Suppressor macrophage treated with lipopolysaccharide for 4 hours (primary cell): ENCODE measurements around the gene MC4R.
"Not testable (repeated sequence)": the region's sequence is repeated elsewhere in the genome, so short reads cannot be mapped to it uniquely, and the experiment has no call there.

Experiments used
- DNase-seq: peaks from one replicate; pipeline ENCODE4 v3.0.0-alpha.2; 2020

Gene MC4R

DNA sequence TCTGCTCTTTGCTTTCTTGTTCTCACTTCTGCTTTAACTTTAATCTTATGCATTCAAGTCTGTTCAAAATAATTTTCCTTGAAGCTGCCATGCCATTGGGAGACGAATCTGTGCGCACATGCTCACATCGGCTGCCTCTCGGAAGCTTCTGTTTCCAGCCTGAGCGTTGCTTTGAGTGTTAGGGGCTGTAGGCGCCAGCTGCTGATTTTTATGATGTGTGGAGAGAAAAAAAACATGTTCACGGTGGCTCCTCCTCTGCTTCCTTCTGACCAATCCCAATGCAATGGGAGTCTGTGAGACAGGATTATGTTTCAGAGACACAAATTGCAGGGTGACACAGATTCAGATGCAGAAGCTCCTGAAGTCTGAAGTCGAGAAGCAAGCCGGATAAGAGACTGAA lies at the start of gene MC4R:
Gene MC4R, minus strand, starts transcription at position 180 of the 400 bp plus-strand sequence. CDS start 426 bp downstream, outside the sequence.
- no peak for DNase-seq

DNA sequence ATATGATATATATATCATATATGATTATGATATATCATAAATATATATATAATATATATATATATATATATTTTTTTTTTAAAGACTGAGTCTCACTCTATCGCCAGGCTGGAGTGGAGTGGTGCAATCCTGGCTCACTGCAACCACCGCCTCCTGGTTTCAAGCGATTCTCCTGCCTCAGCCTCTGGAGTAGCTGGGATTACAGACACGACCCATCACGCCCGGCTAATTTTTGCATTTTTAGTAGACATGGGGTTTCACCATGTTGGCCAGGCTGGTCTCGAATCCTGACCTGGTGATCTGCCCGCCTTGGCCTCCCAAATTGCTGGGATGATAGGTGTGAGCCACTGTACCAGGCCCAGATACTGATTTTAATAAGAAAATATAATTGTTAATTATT lies 49.7 kb upstream of the MC4R start:
- DNase-seq = not testable (repeated sequence)

DNA sequence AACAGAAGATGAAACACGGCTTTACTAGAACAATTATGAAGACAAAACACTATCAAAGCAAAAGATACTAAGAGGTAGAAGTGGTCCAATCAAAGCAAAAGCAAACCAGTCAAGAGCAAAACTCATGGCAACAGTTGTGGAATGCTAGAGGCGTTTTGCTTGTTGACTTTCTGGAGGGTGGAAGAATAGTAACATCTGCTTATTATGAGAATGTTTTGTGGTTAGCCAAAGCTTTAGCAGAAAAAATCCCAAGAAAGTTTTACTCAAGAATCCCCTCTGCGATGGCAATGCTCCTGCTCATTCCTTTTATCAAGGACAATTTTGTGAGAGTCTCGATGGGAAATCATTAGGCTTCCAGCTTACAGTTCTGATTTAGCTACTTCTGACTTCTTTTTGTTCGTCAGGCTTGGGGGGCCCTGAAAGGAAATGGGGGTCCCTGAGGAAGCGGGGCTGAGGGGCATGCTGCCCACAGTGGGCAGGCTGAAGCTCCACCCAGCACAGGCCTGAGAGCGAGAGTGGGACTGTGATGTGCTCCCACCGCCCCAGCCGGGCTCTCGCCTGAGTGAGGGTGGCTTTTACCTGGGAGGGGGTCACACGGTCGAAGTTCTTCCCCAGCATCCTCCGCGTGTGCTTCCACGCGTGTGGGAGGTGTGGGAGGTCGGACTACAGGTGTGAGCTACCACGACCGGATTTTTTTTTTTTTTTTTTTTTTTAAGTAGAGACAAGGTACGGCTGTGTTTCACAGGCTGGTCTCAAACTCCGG lies 49.0 kb upstream of the MC4R start:
- no peak for DNase-seq

DNA sequence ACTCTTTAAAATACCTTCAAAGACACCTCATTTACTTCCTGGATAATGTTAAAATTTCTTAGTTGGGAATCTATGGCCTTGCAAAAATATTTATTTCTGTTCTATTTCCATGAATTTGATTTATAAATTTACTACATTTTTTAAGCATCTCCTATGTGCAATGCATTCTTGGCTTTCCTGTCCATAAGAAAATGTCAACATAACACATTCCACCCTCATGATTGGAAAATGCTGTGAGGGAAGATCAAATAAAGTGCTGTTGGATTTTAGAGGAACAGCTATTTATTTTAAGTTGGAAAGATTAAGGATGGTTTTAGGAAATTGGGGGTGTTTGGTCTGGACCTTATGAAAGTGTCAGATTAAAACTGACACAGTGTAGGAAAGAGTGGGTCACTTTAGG lies 45.4 kb upstream of the MC4R start:
- DNase-seq = no peak

DNA sequence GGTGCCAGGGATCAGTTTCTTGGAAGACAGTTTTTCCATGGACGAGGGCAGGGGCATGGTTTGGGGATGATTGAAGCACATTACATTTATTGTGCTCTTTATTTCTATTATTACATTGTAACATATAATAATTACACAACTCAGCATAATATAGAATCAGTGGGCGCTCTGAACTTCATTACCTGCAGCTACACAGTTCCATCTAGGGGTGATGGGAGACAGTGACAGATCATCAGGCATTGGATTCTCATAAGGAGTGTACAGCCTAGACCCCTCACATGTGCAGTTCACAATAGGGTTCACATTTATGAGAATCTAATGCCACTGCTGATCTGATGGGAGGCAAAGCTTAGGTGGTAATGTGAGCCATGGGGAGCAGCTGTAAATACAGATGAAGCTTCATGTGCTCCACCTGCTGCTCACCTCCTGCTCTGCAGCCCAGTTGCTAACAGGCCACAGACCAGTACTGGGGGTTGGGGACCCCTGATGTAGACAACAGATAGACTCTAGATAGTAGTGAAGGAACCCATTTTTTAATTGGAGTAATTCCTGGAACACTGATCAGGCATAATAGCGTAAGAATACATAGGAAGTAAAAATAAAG lies 41.5 kb upstream of the MC4R start:
- no peak for DNase-seq

DNA sequence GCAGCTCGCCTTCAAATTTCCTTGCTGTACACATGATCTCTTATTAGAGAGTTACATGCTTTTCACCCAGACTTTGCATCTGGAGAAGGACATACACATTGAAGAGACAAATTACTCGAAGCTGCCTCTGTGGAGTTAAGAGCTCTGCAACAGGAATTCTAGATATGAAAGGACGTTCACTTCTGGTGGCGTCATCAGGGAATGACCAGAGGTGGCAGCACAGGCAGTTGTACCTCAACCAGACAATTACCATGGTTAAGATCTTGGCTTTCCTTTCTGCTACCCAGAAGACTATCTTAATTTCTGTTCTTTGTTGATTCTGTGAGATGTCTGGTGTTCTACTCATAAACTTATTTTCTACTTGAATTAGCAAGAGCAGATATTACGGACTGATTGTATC lies 39.1 kb upstream of the MC4R start:
- DNase-seq = no peak

DNA sequence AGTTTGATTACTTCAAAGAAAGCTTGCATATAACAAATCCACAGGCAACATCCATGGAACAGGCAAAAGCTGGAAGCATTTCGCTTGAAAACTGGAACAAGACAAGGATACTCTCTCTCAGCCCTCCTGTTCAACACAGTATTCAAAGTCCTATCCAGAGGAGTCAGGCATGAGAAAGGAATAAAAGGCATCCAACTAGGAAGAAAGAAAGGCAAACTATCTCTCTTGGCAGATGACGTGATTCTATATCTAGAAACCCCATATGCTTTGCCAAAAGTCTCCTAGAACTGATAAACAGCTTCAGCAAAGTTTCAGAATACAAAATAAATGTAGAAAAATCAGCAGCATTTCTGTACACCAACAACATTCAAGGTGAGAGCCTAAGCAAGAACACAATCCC lies 34.1 kb upstream of the MC4R start:
- DNase-seq = no peak

DNA sequence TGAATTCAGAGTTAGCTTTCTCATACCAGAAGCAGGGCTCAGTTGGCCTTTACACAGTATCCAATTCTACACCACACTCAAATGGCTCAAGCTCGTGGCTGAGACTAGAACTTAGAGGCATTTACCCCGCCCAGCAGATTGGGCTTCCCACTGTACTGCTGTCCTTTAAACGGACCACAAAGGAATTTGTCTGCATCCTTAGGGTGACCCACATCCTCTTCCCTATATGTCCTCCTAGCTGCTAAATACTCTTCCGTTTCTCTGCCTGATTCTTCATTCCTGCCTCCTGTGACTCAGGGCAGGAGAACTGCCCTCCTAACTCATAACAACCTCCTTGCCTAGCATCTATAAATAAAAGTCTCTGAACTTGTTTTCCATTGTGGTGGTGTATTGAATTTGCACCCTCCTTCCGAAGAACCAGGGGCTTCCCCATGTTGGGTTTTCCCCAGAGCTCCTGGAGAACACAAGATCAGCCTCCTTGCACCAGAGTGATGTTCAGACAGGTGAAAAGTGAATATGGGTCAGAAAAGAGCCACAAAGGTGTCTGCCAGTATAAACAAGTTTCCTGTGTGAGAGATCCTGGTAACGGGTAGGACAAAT lies 32.0 kb upstream of the MC4R start:
- DNase-seq = no peak

DNA sequence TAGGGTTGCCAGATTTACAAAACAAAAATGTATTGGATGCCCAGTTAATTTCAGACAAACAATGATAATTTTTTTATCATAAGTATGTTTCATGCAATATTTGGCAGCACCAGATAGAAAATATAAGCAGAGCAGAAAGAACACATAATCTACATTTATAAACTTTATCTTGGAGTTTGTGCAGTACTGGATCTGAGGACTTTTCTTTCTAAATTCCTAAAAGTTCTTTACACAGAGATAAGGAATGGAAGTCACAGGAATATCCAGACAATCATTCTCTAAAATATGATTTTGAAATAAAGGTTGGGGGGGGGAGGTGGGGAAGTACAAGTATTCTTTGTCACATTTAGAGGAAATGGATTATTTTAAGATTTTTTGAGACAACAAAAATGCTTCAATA lies 28.8 kb upstream of the MC4R start:
- no peak for DNase-seq

DNA sequence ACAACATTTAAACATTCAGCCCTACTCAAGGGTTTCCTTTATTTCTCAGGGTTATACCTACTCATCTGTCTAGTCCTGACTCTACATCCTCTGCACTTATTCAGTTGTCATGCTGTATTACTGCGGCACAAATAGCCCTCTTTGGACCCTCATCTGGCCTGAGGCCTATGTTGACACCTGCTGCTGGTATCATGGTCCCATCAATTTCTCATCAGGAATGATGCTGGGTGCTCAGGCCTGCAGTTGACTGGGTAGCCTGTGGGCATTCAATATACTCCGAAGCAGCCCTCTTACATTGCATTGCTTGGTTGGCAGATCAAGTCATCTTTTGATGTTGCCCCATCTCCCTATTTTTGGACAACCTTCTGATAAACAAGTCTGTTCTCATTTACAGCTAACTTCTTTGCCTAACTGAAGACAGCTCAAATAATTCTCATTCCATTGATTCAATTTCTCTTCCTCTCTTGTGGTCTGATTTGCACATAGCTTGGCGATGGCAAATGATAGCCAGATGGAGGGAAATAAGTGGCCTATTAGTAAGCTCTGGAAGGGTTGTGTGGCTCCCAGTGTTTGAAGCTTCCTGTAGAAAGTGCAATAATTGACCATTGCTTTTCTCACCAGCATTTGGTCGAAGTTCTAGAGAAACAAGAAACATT lies 19.1 kb upstream of the MC4R start:
- no peak for DNase-seq

DNA sequence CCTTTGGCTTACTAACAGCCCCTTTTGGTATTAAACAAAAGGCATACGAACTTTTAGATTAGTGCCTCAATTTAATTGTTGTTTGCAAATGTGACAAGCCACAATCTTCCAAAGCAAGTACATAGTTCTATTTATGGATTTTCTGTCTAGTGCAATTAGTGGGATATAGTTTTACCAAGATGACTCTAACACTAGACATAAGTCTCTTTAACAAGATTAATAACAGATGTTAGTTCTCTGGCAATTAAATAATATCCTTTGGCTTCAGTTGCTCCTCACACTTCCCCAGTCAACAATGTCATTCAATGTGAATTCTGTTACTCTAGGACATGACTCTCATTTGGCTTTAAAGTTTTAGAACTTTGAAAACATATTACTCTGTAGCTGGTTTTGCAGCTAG lies 16.7 kb upstream of the MC4R start:
- no peak for DNase-seq

DNA sequence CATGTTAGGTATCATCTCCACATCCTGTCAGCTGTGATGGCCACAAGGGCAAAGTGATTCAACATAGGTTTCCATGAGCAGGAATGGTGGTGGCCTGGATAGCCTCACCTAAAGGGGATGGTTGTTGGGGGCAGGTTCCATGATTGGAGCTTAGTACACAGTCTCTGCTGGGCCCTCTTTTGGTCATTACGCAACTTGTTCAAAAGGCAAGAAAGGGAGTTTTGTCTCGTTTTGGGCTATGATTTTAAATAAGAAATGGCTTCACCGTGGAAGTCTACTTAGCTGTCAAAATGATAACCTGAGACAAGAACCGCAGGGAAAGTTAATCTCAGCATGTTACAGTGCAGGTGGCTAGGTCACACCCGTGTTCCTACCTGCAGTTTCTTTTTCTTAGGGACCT lies 13.1 kb upstream of the MC4R start:
- DNase-seq = no peak

DNA sequence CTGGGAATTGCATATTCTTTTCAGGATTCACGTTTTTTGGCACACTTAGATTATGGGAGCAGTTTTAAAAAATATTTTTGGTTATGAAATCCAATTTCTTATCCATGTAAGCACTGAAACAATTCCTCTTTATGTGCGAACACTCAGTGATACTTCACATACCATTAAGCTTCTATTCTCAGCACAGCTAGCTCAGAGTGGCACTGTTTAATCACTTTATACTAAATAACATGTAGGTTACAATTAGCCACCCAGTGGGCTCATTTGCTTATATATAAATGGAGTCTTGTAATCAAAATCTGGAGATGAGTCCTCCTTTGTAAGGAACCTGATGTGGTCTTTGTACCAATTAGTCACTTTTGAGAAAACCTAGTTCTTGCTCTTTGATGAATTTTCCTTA lies 11.3 kb upstream of the MC4R start:
- no peak for DNase-seq

DNA sequence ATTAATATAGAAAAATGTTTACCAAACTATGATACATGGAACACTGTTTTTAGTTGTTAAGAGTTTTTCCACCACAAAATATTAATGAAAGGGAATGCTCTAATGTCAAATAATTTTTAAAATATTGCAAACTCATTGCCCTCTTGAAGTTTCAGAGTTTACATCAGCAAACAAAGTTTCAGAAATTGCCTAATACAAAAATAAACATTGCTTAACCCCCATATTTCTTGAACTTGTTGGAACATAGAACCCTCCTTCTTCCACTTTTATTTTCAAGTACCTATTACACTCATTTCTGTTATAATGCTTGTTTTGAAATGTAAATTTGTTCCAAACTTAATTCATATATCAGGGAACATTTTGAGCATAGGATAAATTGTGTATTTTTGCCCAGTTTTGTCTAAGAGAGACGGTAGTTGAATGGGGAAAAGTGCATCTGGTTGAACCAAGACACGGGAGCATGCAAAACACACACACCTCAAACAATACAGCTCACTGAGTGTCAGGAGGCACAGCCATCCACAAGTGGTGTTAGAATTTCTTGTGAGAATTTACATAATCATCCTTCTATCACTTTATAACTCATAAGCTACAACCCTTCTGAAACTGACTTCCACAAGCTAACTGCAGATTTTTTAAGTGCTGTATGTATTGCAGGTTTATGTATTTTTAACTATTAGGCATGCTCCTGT lies 5.3 kb upstream of the MC4R start:
- no peak for DNase-seq

DNA sequence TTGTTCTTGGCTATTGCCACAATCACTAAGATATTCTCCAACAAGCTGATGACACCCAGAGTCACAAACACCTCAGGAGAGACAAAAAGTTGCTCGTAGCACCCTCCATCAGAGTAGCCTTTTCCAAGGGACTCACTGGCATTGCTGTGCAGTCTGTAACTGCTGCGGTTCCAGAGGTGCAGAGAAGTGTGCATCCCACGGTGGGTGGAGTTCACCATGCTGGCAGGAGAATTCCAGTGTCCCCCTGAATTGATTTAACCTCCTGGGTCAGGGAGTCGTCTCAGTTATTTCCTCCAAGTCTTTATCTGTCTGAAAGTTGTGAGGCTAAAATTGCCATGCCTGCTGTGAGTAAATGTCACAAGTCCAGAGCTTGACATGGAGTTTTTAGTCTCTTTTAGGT lies 443 bp downstream of the MC4R start:
- no peak for DNase-seq

DNA sequence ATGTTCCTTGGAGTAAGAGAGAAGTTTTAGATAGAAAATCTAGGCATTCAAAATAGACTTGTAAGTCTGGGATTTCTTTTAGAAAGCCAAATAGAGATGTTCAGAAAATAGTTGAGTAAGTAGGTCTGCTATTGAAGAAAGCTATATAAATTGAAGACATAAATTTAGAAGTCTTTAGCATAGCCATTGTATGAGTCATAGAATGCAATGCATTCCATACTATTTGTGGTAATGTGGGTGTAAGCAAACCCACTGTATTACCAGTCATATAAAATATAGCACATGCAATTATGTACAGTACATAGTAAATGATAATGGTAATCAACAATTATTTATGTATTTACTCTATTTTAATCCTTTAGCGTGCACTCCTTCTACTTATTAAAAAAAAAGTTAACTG lies 14.1 kb downstream of the MC4R start:
- no peak for DNase-seq

DNA sequence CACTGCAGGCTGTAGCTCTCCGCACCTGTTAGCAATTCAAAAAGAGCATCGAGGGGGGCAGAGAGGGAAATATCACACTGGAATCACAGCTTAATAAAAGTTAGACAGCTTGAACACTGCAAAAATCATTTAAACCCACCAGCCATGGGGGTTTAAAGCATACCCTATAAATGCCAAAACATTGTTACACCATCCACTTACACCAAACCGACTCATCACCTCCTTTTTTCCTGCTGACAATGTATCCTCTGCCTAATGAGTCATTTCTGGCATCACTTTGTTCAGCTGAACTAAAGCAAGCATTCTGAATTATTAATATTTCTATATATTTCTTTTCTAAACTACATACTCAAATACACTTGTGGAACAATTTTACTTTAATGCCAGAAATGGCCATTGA lies 21.6 kb downstream of the MC4R start:
- DNase-seq = no peak

DNA sequence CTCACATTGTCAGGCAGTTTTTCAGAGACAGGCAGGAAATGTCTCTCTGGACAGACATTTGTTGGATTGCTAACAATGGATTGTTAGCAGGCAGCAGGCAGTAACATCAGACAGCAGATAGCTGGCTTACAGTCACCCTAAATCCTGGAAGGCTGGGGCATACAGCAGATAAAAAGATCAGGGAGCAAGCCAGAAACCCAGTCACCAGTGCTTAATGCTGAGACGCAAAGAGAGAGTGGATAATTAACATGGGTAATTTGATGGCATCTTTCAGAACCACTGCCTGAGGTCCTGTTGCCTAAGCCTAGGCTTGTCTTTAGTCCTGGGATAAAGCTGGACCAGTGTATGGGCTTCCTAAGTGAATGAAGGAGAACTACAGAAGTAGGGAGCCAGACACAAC lies 22.4 kb downstream of the MC4R start:
- DNase-seq = no peak

DNA sequence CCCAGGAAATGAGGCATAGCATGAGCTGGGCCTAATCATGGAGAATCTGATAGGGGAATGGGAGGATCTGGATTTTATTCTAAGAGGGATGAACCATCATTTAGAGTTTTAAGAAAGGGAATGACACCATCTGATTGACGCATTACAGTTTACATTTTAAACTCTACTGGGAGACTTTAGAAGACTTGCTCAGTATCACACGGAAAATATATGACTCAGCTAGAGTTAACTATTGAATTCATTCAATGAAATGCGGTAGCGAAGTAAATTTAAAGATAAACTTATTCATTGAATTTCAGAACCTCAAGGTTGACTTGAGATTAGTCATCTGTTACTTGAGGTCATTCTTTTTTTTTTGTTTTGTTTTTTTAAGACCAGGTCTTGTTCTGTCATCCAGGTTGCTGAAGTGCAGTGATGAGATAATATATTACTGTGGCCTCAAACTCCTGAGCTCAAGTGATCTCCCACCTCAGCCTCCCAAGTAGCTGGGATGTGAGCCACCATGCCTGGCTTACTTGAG lies 25.0 kb downstream of the MC4R start:
- DNase-seq = no peak

DNA sequence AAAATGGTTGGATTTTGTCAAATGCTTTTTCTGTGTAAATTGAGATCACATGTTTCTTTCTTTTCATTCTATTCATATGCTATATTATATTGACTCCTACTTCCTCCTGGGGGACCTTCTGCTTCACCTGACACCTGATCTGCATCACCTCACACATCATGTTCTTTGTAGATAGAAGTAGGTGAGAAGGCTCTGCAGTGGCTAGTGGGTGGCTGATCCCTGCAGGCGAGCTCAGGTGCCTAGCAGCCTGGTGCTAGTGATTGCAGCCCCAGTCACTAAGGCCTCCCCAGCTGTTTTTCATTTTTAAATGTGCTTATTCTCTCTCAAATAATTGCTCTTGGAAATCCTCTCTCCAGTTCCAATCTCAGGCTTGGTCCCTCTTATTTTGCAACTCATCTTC lies 33.6 kb downstream of the MC4R start:
- no peak for DNase-seq

DNA sequence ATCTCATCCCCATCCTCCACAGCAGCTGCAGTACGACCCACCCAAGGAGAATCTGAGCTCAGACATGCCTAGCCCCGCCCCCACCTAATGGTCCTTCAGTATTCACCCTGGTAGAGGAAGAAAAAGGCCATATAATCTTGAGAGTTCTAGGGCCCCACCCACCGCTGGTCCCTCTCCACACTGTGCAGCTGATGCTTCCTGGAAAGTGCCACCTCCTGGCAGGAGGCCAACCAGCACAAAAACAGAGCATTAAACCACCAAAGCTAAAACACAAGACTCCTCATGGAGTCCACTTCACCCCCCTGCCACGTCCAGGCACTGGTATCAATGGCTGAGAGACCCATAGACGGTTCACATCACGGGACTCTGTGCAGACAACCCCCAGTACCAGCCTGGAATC lies 40.7 kb downstream of the MC4R start:
- no peak for DNase-seq

DNA sequence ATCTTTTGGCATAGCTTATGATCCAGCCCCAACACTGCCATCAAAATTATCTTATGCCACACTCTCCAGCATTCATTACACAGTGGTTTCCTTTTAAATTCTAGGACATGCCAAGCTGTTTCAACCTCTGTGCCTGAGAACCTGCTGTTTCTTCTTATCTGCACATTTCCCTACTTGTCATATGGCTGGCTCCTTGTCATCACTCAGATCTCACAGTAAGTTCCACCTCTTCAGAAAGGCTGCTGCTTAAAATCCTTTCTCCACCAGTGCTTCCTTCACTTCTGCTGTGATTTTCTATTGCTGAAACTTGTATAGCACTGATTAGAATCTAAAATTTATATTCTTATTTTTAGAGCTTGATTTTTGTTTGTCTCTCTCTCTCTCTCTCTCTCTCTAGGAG lies 43.4 kb downstream of the MC4R start:
- DNase-seq = no peak

DNA sequence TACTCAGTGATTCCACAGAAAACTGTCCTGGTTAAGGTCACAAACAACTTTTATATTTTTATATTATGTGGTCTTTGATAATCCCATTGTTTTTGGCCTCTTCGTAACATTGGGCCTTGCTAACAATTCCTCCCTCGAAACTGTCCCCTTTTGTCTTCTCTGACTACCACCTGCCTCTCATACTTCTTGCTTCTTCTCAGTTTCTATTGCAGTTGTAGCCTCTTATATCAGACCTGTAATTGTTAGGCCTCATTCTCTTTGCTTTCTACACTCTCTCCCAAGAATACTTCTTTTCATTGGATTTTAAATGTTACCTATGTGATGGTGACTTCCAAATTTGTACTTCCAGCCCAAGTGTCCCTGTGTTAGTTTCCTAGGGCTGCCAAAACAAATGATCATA lies 44.7 kb downstream of the MC4R start:
- no peak for DNase-seq
